A549 (cell line): ENCODE data around the gene ASTN1.

Source experiments
- CHD2 ChIP-seq: fragments of 150-350 bp; IDR thresholded peaks from 2 replicates; pipeline ENCODE4 v1.6.1; 2014; ENCODE audit warnings: low read length; ENCODE audit not compliant: partially characterized antibody
- CTCF ChIP-seq: fragments of >200 bp; sonication (Bioruptor Twin); formaldehyde crosslinking; IDR thresholded peaks from 3 replicates; pipeline ENCODE4 v1.5.1; 2016
- EHMT2 ChIP-seq: fragments of 200-600 bp; sonication (generic); IDR thresholded peaks from 2 replicates; pipeline ENCODE4 v1.6.1; 2016; ENCODE audit warnings: antibody characterized with exemption, low read depth, mild to moderate bottlenecking, moderate library complexity
- FOSL2 ChIP-seq, 2 experiments: fragments of 450-650 bp in 1 of 2; fragments of >200 bp in 1 of 2; sonication (Bioruptor Twin) in 1 of 2; formaldehyde crosslinking; IDR thresholded peaks; 2 replicates each; pipeline versions ENCODE4 v1.5.0 to v1.6.1; 2016 to 2020; ENCODE audit warnings: mild to moderate bottlenecking in 1 of 2, moderate library complexity in 1 of 2
- HOXB5 ChIP-seq: fragments of 250-450 bp; sonication (Bioruptor Pico); IDR thresholded peaks from 2 replicates; pipeline ENCODE4 v1.5.0; 2020; ENCODE audit warnings: mild to moderate bottlenecking, moderate library complexity
- MYC ChIP-seq: IDR thresholded peaks from 2 replicates; pipeline ENCODE4 v1.6.1; 2012; ENCODE audit warnings: mild to moderate bottlenecking, inconsistent platforms, low read length, improper control_type of control experiment, borderline replicate concordance

- TF ChIP-seq FOSL2 (IDR thresholded peaks at IDR 0.05): no peak
- TF ChIP-seq FOSL2 (CRISPR knock-in tag; IDR thresholded peaks at IDR 0.05): no peak
- no peak for TF ChIP-seq CTCF
- no peak for TF ChIP-seq MYC
- TF ChIP-seq HOXB5 (CRISPR knock-in tag): no peak
- no peak for TF ChIP-seq EHMT2
- TF ChIP-seq CHD2: no peak
Observed at GRCh38 chr1:176849281-176849680, 315.2 kb downstream of the ASTN1 start.
